ENCODE data around the gene TIMM13.
A peak's percentile ranks its signal among the peaks of the same experiment; 100 is the strongest.

The TIMM13 gene

GRCh38 chr19:2425622-2426581, 1.5 kb downstream of the TIMM13 start:
- no peak for TF ChIP-seq CTCF (conservative IDR thresholded peaks at IDR 0.05; ENCODE audit: low read depth, low read length)

DNA sequence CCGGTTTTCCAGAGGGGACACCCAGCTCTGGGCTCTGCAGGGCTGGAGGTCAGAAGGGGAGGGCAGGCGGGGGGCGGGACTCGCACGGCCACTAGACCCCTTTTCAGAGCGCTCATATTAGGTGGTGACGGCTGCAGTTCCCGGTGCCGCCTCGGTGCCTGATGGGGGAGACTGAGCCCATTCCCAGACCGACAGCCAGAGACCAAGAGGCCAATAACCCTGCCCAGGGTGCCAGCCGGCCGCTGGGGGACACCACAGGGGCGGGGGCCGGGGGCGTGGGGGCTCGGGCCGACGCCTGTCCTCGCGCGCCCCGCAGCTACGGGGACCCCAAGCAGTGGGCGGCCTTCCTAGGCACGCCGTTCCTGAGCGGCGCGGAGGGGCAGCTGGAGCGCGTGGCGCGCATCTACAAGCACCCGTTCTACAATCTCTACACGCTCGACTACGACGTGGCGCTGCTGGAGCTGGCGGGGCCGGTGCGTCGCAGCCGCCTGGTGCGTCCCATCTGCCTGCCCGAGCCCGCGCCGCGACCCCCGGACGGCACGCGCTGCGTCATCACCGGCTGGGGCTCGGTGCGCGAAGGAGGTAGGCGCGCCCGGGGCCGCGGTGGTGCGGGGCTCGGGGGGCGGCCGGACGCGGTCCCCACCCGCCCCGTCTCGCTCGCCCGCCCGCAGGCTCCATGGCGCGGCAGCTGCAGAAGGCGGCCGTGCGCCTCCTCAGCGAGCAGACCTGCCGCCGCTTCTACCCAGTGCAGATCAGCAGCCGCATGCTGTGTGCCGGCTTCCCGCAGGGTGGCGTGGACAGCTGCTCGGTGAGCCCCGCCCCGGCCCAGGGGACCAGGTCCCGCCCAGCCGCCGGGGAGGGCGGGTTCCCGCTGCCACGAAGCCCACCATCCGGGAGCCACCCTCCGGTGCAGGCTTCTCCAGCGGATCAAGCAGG, 2.4 kb downstream of the TIMM13 start:
- Histone ChIP-seq H3K79me2 (ENCODE audit: insufficient read depth, low read depth) (peaks cover 21% of the 10 kb centered on the region), H2AFZ (ENCODE audit: low read depth) (no peak overlapping the region), H3K9ac (no peak overlapping the region), H3K27ac (no peak overlapping the region), H3K4me3 (IDR thresholded peaks at IDR 0.05; ENCODE audit: insufficient read depth, low read depth, low read length) (no peak overlapping the region), H3K4me1 (ENCODE audit: low read depth, poor library complexity, severe bottlenecking) (peaks cover 11% of the 10 kb centered on the region), H3K4me2 (no peak overlapping the region), H4K20me1 (ENCODE audit: insufficient read depth) (no peaks in the 10 kb centered on the region), H3K27me3 (ENCODE audit: insufficient read depth, low read depth) (no peaks in the 10 kb centered on the region), H3K36me3 (ENCODE audit: insufficient read depth) (no peaks in the 10 kb centered on the region)
- TF ChIP-seq CTCF (conservative IDR thresholded peaks at IDR 0.05; ENCODE audit: low read depth, low read length), result no peak

More at GRCh38 chr19:2425622-2426581, 1.5 kb downstream of the TIMM13 start:
- Histone ChIP-seq H4K20me1 (ENCODE audit: insufficient read depth) (no peaks in the 10 kb centered on the region), H3K4me2 (peak overlapping the region; percentile 95), H3K4me3 (IDR thresholded peaks at IDR 0.05; ENCODE audit: insufficient read depth, low read depth, low read length) (no peak overlapping the region), H3K27me3 (ENCODE audit: insufficient read depth, low read depth) (no peaks in the 10 kb centered on the region), H3K27ac (peak overlapping the region; percentile 99), H3K9ac (peak overlapping the region; percentile 100; the same call in 1 of the 2 replicates), H3K36me3 (ENCODE audit: insufficient read depth) (no peaks in the 10 kb centered on the region), H3K79me2 (ENCODE audit: insufficient read depth, low read depth) (peaks cover 21% of the 10 kb centered on the region), H2AFZ (ENCODE audit: low read depth) (no peak overlapping the region), H3K4me1 (ENCODE audit: low read depth, poor library complexity, severe bottlenecking) (peaks cover 11% of the 10 kb centered on the region)

DNA sequence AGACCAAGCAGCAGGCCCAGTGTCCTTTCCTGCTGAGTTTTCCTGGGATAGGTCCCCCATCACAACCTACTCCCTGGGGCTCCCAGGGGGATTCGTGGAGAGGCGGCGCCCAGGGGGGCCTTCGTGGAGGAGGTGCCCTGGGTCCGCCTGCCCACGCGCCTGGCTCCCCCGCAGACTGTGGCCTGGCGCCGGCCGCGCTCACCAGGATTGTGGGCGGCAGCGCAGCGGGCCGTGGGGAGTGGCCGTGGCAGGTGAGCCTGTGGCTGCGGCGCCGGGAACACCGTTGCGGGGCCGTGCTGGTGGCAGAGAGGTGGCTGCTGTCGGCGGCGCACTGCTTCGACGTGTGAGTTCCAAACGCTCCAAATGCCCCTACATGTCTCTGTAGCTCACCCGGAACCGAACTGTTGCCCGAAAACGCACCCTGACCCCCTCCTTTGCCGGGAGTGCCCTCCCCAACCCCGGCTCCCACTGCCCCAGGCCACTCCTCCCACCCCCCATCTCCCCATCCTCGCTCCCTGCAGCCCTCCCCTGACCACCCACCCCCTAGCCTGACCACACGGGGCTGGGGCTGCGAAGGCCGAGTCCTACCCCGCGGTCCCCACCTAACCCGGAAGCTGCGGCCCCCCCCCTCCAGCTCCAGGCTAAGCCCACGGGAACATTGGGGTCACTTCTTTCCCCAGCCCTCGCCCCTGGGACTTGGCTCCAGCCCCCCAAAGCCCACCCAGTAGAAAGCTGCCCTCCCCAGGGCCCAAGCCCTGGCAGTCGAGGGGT, 3.3 kb downstream of the TIMM13 start:
- Histone ChIP-seq H3K4me3 (IDR thresholded peaks at IDR 0.05; ENCODE audit: insufficient read depth, low read depth, low read length) (no peak overlapping the region), H3K9ac (no peak overlapping the region), H3K27me3 (ENCODE audit: insufficient read depth, low read depth) (no peaks in the 10 kb centered on the region), H3K4me1 (ENCODE audit: low read depth, poor library complexity, severe bottlenecking) (peaks cover 11% of the 10 kb centered on the region), H3K79me2 (ENCODE audit: insufficient read depth, low read depth) (peaks cover 21% of the 10 kb centered on the region), H3K27ac (no peak overlapping the region), H4K20me1 (ENCODE audit: insufficient read depth) (no peaks in the 10 kb centered on the region), H2AFZ (ENCODE audit: low read depth) (no peak overlapping the region), H3K4me2 (no peak overlapping the region), H3K36me3 (ENCODE audit: insufficient read depth) (no peaks in the 10 kb centered on the region)
- no peak for TF ChIP-seq CTCF (conservative IDR thresholded peaks at IDR 0.05; ENCODE audit: low read depth, low read length)
